GM18505 (cell line): Measurements from ENCODE around the gene KIAA1586.
A peak's percentile ranks its signal among the peaks of the same experiment; 100 is the strongest.
"Not testable (repeated sequence)": the region's sequence is repeated elsewhere in the genome, so short reads cannot be mapped to it uniquely, and the experiment has no call there.

ENCODE experiments used
- ATAC-seq: cut with Tn5 transposase; IDR thresholded peaks from one replicate; pipeline ENCODE4 v1.9.1; 2021; ENCODE audit not compliant: unreplicated experiment
- POLR2A ChIP-seq: IDR thresholded peaks from 4 replicates; pipeline ENCODE4 v1.6.1; 2011; ENCODE audit warnings: borderline replicate concordance; ENCODE audit not compliant: insufficient read depth, insufficient read length; ENCODE audit errors: extremely low read depth

The KIAA1586 gene, protein sequence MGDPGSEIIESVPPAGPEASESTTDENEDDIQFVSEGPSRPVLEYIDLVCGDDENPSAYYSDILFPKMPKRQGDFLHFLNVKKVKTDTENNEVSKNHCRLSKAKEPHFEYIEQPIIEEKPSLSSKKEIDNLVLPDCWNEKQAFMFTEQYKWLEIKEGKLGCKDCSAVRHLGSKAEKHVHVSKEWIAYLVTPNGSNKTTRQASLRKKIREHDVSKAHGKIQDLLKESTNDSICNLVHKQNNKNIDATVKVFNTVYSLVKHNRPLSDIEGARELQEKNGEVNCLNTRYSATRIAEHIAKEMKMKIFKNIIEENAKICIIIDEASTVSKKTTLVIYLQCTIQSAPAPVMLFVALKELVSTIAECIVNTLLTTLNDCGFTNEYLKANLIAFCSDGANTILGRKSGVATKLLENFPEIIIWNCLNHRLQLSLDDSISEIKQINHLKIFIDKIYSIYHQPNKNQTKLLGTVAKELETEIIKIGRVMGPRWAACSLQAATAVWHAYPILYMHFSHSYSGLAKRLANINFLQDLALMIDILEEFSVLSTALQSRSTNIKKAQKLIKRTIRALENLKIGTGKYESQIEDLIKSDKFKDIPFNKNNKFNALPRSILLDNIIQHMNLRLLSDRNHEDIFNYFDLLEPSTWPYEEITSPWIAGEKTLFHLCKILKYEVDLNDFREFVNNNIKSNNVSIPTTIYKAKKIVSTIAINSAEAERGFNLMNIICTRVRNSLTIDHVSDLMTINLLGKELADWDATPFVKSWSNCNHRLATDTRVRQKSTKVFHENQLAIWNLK

DNA sequence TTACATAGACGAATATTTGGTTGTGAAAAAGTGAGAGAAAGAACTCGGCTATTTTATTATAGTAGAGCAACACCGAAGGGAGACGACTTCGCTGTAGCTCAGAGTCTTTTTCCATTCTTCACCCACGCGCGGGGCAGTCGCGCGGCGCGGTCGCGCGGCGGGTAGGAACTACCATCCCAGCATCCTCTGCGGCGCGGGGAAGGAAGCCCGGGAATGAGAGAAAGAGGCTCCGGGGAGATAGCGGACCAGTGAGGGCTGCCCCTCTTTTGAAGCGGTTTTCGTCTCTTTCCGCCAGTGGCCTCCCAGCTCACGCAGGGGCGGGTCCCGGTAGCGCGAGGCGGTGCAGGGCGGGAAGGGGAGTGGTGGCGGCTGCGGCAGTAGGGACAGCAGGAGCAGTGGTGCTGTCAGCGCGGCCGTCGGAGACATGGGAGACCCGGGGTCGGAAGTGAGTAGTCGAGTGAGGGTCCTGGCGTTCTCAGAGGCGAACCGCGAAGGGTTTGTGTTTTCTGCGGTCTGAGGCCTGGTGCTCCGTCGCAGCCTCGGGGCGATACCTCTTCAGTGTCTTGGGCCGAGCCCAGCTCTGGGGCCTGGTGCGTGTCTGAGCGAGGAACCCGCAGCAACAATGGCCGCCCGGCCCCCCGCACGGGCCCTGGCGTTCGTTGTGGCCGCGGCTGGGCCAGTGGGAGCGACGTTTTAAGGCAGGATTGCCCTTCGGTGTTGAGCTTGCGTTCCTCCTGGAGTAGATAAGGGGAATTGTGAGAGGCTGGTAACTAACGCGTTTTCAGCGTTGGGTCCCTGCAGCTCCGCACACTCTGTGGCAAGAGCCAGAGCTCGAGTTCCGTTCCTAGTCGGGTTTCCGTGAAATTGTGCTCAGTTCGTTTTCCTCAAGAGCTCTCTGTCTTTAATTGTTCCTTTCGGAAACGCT is at the start of gene KIAA1586:
TSS of gene KIAA1586 (plus strand) at position 362 of the 925 bp plus-strand sequence. CDS start at position 425, 63 bp downstream.
- peak; percentile 90 for ATAC-seq
- TF ChIP-seq POLR2A = peak; percentile 53

DNA sequence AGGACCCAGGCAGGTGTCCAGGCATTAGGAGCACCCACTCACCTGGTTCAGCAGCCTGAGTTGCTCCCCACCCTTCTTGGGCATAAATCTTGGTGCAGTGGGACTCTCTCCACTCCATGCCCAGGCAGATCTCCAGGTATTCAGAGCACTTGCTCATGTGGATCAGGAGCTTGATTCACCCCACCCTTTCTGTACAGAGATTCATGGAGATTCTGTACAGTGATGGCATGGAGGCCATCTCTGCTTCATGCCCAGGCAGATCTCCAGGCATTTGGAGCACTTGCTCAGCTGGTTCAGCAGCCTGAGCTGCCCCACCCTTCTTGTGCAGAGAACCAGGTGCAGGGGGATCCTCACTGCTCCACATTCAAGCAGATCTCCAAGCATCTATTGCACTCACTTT is 47.4 kb upstream of the KIAA1586 start:
- no peak for TF ChIP-seq POLR2A
- no peak for ATAC-seq

DNA sequence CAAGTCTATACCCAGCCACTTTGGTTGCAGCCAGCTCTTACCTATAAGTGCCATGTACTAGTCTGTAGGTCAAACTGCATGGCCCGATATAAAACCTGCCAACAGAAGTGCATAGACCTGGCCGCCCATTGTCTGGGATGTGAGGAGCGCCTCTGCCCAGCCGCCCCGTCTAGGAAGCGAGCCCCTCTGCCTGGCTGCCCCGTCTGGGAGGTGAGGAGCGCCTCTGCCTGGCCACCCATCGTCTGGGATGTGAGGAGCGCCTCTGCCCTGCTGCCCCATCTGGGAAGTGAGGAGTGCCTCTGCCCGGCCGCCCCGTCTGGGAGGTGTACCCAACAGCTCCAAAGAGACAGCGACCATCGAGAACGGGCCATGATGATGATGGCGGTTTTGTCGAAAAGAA is 46.7 kb upstream of the KIAA1586 start:
- ATAC-seq = not testable (repeated sequence)

DNA sequence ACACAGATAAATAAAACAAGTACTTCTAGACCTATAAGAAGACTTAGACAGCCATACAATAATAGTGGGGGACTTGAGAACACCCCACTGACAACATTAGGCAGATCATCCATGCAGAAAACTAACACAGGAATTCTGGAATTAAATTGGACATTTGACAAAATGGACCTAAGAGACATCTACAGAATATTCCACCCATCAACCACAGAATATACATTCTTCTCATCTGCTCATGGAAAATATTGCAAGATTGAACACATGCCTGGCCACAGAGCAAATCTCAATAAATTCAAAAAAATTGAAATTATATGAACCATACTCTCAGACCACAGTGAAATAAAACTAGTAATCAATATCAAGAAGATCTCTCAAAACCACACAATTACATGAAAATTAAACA is 44.3 kb upstream of the KIAA1586 start:
- ATAC-seq = no peak
- no peak for TF ChIP-seq POLR2A

DNA sequence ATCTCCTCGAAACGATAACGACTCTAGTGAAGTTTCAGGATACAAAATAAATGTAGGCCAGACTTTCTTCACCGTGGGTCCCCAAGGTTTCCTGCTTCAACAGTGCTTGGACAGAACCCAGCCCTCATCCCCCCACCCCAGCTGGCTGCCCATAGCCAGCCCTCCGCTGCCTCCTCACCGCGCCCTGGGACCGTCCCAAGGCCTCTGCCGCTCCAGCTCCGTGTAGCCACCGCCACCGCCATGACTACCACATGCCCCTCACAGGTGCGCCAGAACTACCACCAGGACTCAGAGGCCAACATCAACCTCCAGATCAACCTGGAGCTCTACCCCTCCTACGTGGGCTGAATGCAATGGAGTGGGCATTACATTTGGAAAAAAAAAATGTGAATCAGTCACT is 42.2 kb upstream of the KIAA1586 start:
- ATAC-seq = no peak
- TF ChIP-seq POLR2A = no peak

DNA sequence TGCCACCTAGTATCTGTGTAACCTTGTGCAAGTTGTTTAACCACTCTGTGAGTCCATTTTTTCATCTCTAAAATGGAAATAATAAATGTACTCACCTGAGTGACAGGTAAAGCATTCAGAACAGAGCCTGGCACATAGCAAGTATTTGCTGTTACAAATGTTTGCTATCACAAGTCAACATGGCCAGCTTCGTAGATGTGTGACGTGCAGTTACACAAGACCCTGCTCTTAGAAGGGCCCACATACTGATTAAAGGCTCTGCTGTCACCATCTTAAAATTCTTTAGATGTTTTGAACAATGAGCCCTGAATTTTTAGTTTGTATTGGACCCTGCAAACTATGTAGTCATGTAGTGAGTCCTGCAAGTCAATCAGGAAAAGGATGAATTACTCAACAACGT is 40.4 kb upstream of the KIAA1586 start:
- no peak for TF ChIP-seq POLR2A
- no peak for ATAC-seq

DNA sequence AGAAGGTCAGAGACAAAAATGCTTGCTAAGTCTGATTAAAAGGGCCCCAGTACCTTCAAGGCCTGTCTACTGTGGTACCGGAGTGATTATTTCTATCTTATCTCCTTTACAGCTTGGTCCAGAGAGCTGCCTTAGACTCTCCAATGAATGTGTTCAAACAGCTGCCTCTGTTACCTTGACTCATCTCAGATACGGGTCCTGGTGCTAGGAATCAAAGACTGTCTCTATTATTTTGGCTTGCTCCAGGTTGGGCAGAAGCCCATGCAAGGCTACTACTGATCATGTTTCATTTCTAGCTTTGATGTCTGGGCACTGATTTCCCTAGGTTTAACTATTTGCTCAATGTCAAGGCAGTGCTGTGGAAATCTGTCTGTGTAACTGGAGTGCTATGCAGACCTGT is 38.4 kb upstream of the KIAA1586 start:
- not testable (repeated sequence) for ATAC-seq

DNA sequence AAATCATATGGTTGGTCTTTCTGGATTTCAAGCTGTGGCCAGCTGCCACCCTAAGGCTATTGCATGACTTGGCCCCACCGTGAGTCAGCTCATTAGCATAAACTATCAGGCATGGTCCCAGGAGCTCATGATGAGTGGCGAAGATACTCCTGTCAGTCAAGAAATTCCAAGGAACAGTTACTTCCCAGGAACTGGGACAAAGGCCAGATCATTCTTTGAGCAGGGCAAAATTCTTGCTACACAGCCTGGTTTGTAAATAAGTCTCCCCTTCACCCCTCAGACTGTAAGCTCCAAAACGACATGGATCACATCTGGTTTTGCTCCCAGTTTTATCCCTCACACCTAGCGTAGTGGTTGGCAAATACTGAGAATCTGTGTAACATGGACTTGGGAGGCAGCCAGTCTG is 33.0 kb upstream of the KIAA1586 start:
- TF ChIP-seq POLR2A = no peak
- ATAC-seq = no peak

DNA sequence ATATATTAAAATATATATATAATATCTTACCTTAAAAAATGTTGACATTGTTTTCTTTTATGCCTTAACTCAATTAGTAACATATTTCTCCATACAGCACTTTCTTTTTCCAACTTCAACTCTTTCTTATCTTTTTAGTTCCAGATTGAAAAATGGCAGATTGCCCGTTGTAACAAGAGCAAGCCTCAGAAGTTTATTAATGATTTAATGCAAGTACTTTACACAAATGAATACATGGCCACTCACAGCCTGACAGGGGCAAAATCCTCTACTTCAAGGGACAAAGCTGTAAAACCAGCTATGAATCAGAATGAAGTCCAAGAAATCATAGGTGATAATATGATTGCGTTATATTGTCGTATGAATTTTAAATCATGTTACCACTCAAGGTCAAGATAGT is 29.4 kb upstream of the KIAA1586 start:
- no peak for TF ChIP-seq POLR2A
- ATAC-seq = no peak

DNA sequence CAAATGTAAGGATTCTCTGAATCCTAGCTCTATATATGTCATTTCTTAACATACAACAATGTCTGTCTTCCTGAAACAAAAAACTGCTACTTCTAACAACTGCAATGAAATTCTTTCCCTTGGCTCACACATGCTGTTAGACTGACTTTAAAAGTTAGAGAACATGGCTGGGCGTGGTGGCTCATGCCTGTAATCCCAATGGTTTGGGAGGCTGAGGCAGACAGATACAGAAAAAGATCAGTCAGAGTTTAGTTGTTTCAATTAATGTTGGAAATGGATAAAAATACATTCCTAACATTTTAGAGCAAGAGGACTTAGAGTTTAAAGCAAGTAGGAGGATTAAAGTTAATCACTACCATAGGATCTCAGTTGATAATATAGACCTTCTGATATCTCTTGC is 28.7 kb upstream of the KIAA1586 start:
- no peak for TF ChIP-seq POLR2A
- ATAC-seq = no peak

DNA sequence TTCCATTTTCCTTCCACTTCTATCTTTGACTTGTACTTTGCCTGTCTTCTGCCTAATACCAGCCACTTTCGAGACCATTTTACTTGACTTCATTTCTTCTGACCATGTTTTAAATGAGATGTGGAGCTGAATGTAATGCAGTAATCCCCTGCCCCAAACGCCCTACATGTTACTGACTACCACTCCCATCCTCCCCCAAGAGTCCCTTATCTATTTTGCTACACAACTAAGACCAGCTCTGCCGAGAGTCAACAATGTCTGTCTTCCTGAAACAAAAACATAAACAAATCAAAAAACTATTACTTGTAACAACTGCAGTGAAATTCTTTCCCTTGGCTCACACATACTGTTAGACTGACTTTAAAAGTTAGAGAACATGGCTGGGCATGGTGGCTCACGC is 27.1 kb upstream of the KIAA1586 start:
- no peak for ATAC-seq
- TF ChIP-seq POLR2A = no peak

DNA sequence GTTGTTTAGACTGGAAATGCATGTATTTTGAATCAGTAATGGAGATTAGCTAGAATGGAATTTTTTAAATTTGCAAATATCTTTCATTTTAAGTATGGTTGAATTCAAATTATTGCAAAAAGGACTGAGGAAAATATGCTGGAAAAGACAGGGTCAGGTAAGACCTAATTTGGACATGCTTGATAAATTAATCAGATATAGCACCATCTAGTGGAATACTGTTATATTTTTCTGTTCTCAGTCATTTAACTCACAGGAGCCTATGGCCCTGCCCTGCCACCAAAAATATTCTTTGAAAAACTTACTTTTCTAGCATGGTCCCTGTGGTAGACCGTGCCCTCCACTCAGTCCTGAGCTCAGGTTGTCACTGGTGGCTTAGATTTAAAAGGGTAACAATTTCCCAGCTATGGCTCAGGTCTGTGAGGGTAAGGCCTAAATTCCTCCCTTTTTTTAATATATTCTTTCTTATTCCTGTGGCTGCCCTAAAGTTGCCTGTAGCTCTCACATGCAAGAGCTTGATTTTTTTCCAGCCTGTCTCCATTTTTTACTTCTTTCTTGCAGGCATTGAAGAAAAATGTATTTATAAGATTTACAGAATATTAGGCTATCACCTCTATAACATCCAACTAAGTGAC is 25.3 kb upstream of the KIAA1586 start:
- ATAC-seq = peak; percentile 79
- no peak for TF ChIP-seq POLR2A

DNA sequence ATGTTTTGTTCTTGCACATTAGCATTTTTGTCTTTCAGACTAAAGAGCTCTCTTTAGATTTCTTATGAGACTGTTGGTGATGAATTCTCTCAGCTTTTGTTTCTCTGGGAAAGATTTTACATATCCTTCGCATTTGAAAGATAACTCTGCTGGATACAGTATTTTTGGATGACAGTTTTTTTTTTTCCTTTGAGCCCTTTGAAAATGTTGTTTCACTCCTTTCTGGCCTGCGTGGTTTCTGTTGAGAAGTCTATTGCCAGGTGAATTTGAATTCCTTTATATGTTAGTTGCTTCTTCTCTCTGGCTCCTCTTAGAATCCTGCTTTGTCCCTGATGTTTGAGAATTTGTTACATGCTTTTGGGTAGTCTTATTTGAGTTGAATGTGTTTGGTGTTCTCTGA is 22.2 kb upstream of the KIAA1586 start:
- TF ChIP-seq POLR2A = no peak
- ATAC-seq = no peak

DNA sequence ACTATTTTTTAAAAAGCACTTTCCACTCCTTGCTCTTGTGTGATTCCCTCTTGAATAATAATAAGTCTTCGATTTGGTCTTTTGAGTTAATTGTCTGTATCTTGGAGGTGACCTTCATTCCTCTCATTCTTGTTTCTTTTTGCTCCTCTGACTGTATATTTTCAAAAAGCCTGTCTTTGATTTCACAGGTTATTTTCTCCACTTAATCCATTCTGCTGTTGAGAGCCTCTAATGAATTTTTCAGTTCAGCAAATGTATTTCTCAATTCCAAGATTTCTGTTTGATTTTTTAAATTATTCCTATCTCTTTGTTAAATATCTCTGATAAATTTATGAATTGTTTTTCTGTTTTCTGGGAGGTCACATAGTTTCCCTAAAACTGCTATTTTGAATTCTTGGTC is 21.7 kb upstream of the KIAA1586 start:
- no peak for TF ChIP-seq POLR2A
- ATAC-seq = no peak

DNA sequence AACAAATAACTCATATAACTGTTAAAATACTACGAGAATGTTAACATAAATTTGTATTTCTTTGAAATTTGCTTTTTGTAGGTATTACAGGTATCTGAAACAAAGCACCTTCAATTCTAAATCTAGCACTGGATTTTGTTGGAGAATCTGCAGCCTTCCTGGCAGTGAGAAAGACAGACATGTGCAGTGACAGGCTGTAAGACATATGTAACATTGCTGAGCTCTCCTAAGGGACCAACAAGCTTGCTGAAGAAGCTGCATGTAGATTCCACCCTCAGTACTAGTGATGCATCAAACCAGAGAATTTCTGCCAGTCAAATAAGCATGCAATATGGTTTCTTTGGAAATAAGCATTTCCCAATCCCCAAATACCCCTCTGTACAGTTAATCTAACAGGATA is 20.5 kb upstream of the KIAA1586 start:
- ATAC-seq = no peak
- TF ChIP-seq POLR2A = no peak
